H1 (cell line): Measurements from ENCODE around the gene ATG16L1. TPM values are rescaled to one million over a fixed set of nuclear protein-coding genes. Genes with fewer than 3 reads are reported as not detected.

Experiments used
- CTCF ChIA-PET: fragments of 300-600 bp; sonication (Branson Sonifier 250); formaldehyde crosslinking; loops from one replicate; lab custom pipeline; 2021; ENCODE audit not compliant: partially characterized antibody; lab: Charles Lee
- POLR2A ChIA-PET: fragments of 300-600 bp; sonication (Branson Sonifier 250); formaldehyde crosslinking; loops from one replicate; lab custom pipeline; 2021; ENCODE audit warnings: inconsistent platforms; ENCODE audit not compliant: partially characterized antibody; lab: Charles Lee
- DNase-seq, 2 experiments: peaks; one replicate each; pipeline versions ENCODE4 v3.0.0 to v3.0.0-alpha.2; 2010 to 2022; ENCODE audit warnings: low spot score in 2 of 2, low read depth in 1 of 2, mixed read lengths in 1 of 2
- FAIRE-seq: peaks from 2 replicates; lab custom pipeline; 2011; peaks lifted over from hg19 to GRCh38; lab: Jason Lieb, UNC
- H2AFZ ChIP-seq: 2 replicates; pipeline ENCODE4 v1.8.1; 2012; ENCODE audit warnings: low read length, inconsistent platforms
- H2AK5ac ChIP-seq: 2 replicates; pipeline ENCODE4 v1.6.1; 2013; ENCODE audit warnings: low read depth, low read length
- H2BK120ac ChIP-seq: replicated peaks from 2 replicates; pipeline ENCODE3; 2013; ENCODE audit warnings: low read depth, low read length, inconsistent platforms
- H2BK12ac ChIP-seq: 2 replicates; pipeline ENCODE4 v1.6.1; 2013; ENCODE audit warnings: low read depth, low read length
- H2BK15ac ChIP-seq: 2 replicates; pipeline ENCODE4 v1.6.1; 2013; ENCODE audit warnings: low read length
- H2BK20ac ChIP-seq: 2 replicates; pipeline ENCODE4 v1.6.1; 2013; ENCODE audit warnings: low read length
- H2BK5ac ChIP-seq: 2 replicates; pipeline ENCODE4 v1.6.1; 2013; ENCODE audit warnings: low read depth, low read length
- H3K14ac ChIP-seq: 2 replicates; pipeline ENCODE4 v1.6.1; 2013; ENCODE audit warnings: inconsistent platforms; ENCODE audit not compliant: insufficient read length
- H3K18ac ChIP-seq: 2 replicates; pipeline ENCODE4 v1.6.1; 2013; ENCODE audit warnings: low read length; ENCODE audit errors: extremely low read depth
- H3K23ac ChIP-seq: 2 replicates; pipeline ENCODE4 v1.6.1; 2013; ENCODE audit warnings: inconsistent platforms; ENCODE audit not compliant: insufficient read length
- H3K23me2 ChIP-seq: 2 replicates; pipeline ENCODE4 v1.6.1; 2013; ENCODE audit warnings: low read depth, low read length
- H3K27ac ChIP-seq: 2 replicates; pipeline ENCODE4 v1.6.1; 2011; ENCODE audit warnings: low read depth, low read length, inconsistent platforms
- H3K27me3 ChIP-seq, 4 experiments: replicated peaks in 1 of 4; 1 replicate in 1 of 4; 2 replicates in 3 of 4; pipeline versions ENCODE4 v1.6.1 to v1.8.1; 2011 to 2013; ENCODE audit warnings: low read length in 3 of 4, mild to moderate bottlenecking in 3 of 4, inconsistent platforms in 2 of 4, mixed read lengths in 2 of 4, moderate library complexity in 1 of 4; ENCODE audit not compliant: control insufficient read depth in 3 of 4, insufficient read depth in 3 of 4; ENCODE audit errors: extremely low read depth in 1 of 4
- H3K36me3 ChIP-seq, 4 experiments: 2 replicates each; pipeline versions ENCODE4 v1.6.1 to v1.8.1; 2011 to 2013; ENCODE audit warnings: mild to moderate bottlenecking in 4 of 4, low read length in 3 of 4, moderate library complexity in 2 of 4, control low read depth in 1 of 4, inconsistent platforms in 1 of 4; ENCODE audit not compliant: insufficient read depth in 4 of 4, control insufficient read depth in 2 of 4
- H3K4ac ChIP-seq: replicated peaks from 2 replicates; pipeline ENCODE3; 2013; ENCODE audit warnings: low read length, low read depth, mixed read lengths, inconsistent platforms; ENCODE audit not compliant: insufficient read length
- H3K4me1 ChIP-seq, 4 experiments: replicated peaks in 1 of 4; 1 replicate in 1 of 4; 2 replicates in 3 of 4; pipeline versions ENCODE4 v1.6.1 to v1.8.1; 2011 to 2013; ENCODE audit warnings: low read length in 3 of 4, inconsistent platforms in 2 of 4, mixed read lengths in 1 of 4; ENCODE audit not compliant: insufficient read depth in 4 of 4, control insufficient read depth in 3 of 4
- H3K4me2 ChIP-seq, 2 experiments: 2 replicates each; pipeline versions ENCODE4 v1.6.1 to v1.8.1; 2011 to 2013; ENCODE audit warnings: low read depth in 2 of 2, low read length in 2 of 2, control low read depth in 1 of 2, inconsistent platforms in 1 of 2, mild to moderate bottlenecking in 1 of 2; ENCODE audit not compliant: insufficient read depth in 1 of 2
- H3K4me3 ChIP-seq, 4 experiments: fragments of 200-600, 300-600 bp in 1 of 4; sonication (generic), shearing (Covaris generic), sonication (Bioruptor Twin) in 1 of 4; 2 replicates each; pipeline versions ENCODE4 v1.5.1 to v1.8.1; 2011 to 2016; ENCODE audit warnings: low read length in 4 of 4, low read depth in 3 of 4, control low read depth in 2 of 4, inconsistent platforms in 2 of 4, mild to moderate bottlenecking in 2 of 4, mixed read lengths in 1 of 4, moderate library complexity in 1 of 4; ENCODE audit not compliant: insufficient read depth in 2 of 4; ENCODE audit errors: extremely low read depth in 1 of 4
- H3K56ac ChIP-seq: replicated peaks from 2 replicates; pipeline ENCODE3; 2013; ENCODE audit warnings: low read depth, mild to moderate bottlenecking, mixed read lengths, low read length, inconsistent platforms; ENCODE audit not compliant: insufficient read length
- H3K79me1 ChIP-seq: 2 replicates; pipeline ENCODE4 v1.6.1; 2013; ENCODE audit warnings: low read depth, low read length, control low read depth
- H3K79me2 ChIP-seq, 2 experiments: 2 replicates each; pipeline versions ENCODE4 v1.6.1 to v1.8.1; 2012 to 2013; ENCODE audit warnings: low read length in 2 of 2, mild to moderate bottlenecking in 2 of 2, inconsistent platforms in 1 of 2; ENCODE audit not compliant: insufficient read depth in 2 of 2, control insufficient read depth in 1 of 2
- H3K9ac ChIP-seq, 4 experiments: replicated peaks in 1 of 4; 1 replicate in 1 of 4; 2 replicates in 3 of 4; pipeline versions ENCODE4 v1.6.1 to v1.8.1; 2011 to 2013; ENCODE audit warnings: low read depth in 3 of 4, low read length in 3 of 4, control low read depth in 2 of 4, mild to moderate bottlenecking in 2 of 4, moderate library complexity in 2 of 4, inconsistent platforms in 1 of 4; ENCODE audit errors: extremely low read depth in 1 of 4
- H3K9me3 ChIP-seq, 2 experiments: 2 replicates each; pipeline versions ENCODE4 v1.6.1 to v1.8.1; 2012 to 2013; ENCODE audit warnings: mild to moderate bottlenecking in 2 of 2, moderate library complexity in 2 of 2, control low read depth in 1 of 2, inconsistent platforms in 1 of 2, low read depth in 1 of 2, low read length in 1 of 2, mixed read lengths in 1 of 2; ENCODE audit not compliant: insufficient read depth in 2 of 2
- H4K20me1 ChIP-seq, 2 experiments: replicated peaks in 1 of 2; 2 replicates each; pipeline versions ENCODE3 to v1.8.1; 2011 to 2013; ENCODE audit warnings: inconsistent platforms in 2 of 2, low read length in 2 of 2, mild to moderate bottlenecking in 1 of 2; ENCODE audit not compliant: insufficient read depth in 2 of 2, control insufficient read depth in 1 of 2
- H4K5ac ChIP-seq: 2 replicates; pipeline ENCODE4 v1.6.1; 2013; ENCODE audit warnings: low read length, low read depth, mixed read lengths, inconsistent platforms; ENCODE audit not compliant: insufficient read length
- H4K8ac ChIP-seq: 2 replicates; pipeline ENCODE4 v1.8.0; 2013; ENCODE audit warnings: mild to moderate bottlenecking, moderate library complexity, low read length, inconsistent platforms; ENCODE audit not compliant: insufficient read depth; ENCODE audit errors: extremely low read depth
- H4K91ac ChIP-seq: replicated peaks from 2 replicates; pipeline ENCODE3; 2013; ENCODE audit warnings: low read length, mixed read lengths, inconsistent platforms; ENCODE audit not compliant: insufficient read length
- ATF2 ChIP-seq: IDR thresholded peaks from 2 replicates; pipeline ENCODE4 v1.6.1; 2012; ENCODE audit warnings: low read length, inconsistent platforms
- ATF3 ChIP-seq: IDR thresholded peaks from 2 replicates; pipeline ENCODE4 v1.6.1; 2011; ENCODE audit warnings: low read depth, mild to moderate bottlenecking, low read length; ENCODE audit not compliant: insufficient read depth
- BACH1 ChIP-seq: IDR thresholded peaks from 2 replicates; pipeline ENCODE4 v1.6.1; 2012; ENCODE audit warnings: low read length, improper control_type of control experiment
- CBX5 ChIP-seq: fragments of 300-800, 300-1000 bp; sonication (generic); IDR thresholded peaks from 2 replicates; pipeline ENCODE4 v1.7.1; 2016; ENCODE audit warnings: antibody characterized with exemption, low read length, low read depth
- CBX8 ChIP-seq: fragments of 300-800, 300-1000 bp; sonication (generic); IDR thresholded peaks from 2 replicates; pipeline ENCODE4 v1.7.1; 2016; ENCODE audit warnings: low read depth, low read length, borderline replicate concordance
- CHD2 ChIP-seq: IDR thresholded peaks from 2 replicates; pipeline ENCODE4 v1.6.1; 2012; ENCODE audit warnings: low read length, improper control_type of control experiment
- CREB1 ChIP-seq: IDR thresholded peaks from 2 replicates; pipeline ENCODE4 v1.6.1; 2012; ENCODE audit warnings: inconsistent platforms
- CTBP2 ChIP-seq: IDR thresholded peaks from 2 replicates; pipeline ENCODE4 v1.7.0; 2011; ENCODE audit warnings: borderline replicate concordance, mild to moderate bottlenecking, moderate library complexity, mixed read lengths, low read length; ENCODE audit not compliant: insufficient read depth, insufficient read length
- GABPA ChIP-seq: IDR thresholded peaks from 2 replicates; pipeline ENCODE4 v1.6.1; 2011; ENCODE audit warnings: mild to moderate bottlenecking, low read length, moderate library complexity, borderline replicate concordance; ENCODE audit not compliant: insufficient read depth
- KDM1A ChIP-seq: fragments of 200-600, 300-600 bp; sonication (generic); IDR thresholded peaks from 2 replicates; pipeline ENCODE4 v1.7.1; 2016; ENCODE audit warnings: mild to moderate bottlenecking, low read length, borderline replicate concordance
- POLR2A ChIP-seq, 2 experiments: IDR thresholded peaks; 1 replicate in 1 of 2; 2 replicates in 1 of 2; pipeline ENCODE4 v1.6.1; 2011; ENCODE audit warnings: low read depth in 2 of 2, low read length in 2 of 2, mild to moderate bottlenecking in 2 of 2; ENCODE audit errors: control extremely low read depth in 1 of 2
- RAD21 ChIP-seq, 2 experiments: IDR thresholded peaks in 1 of 2; conservative IDR thresholded peaks in 1 of 2; 2 replicates each; pipeline ENCODE4 v1.6.1; 2011; ENCODE audit warnings: low read depth in 2 of 2, low read length in 2 of 2, improper control_type of control experiment in 1 of 2, inconsistent platforms in 1 of 2, mild to moderate bottlenecking in 1 of 2, moderate library complexity in 1 of 2
- SP4 ChIP-seq: IDR thresholded peaks from 2 replicates; pipeline ENCODE4 v1.6.1; 2012; ENCODE audit warnings: low read length, inconsistent platforms
- WGBS, 2 experiments: shearing (Covaris generic) in 1 of 2; methylation state at CpG; one replicate each; pipeline versions ENCODE4 v1.1.6 to v1.1.7; 2013 to 2015; ENCODE audit warnings: low lambda C conversion rate in 2 of 2, mixed read lengths in 2 of 2, inconsistent platforms in 1 of 2, low coverage in 1 of 2, missing lambda C conversion rate in 1 of 2; ENCODE audit not compliant: insufficient replicate concordance in 2 of 2, insufficient coverage in 1 of 2, insufficient read length in 1 of 2; ENCODE audit errors: extremely low coverage in 1 of 2, missing lambda C conversion rate in 1 of 2; 5-methylcytosine and 5-hydroxymethylcytosine counted together
- polyA plus RNA-seq, 7 experiments: library from polyadenylated mRNA; depleted of rRNA in 3 of 7; stranded (reverse) in 5 of 7; unstranded in 2 of 7; fragments of >200 nt in 5 of 7; fragments of 200-250 nt in 2 of 7; gene quantifications; 1 replicate in 5 of 7; 2 replicates in 1 of 7; 4 replicates in 1 of 7; pipeline versions ENCODE4 v1.2.1 to v1.2.3, GENCODE V29; 2011 to 2013; ENCODE audit warnings: missing spikeins in 2 of 7, mixed read lengths in 2 of 7
- total RNA-seq: library from RNA; stranded (reverse); fragmentation: NEBNext Ultra II Directional; extraction: Animal tissue kit (Norgen Biotek cat#: 25700); gene quantifications from 2 replicates; pipeline ENCODE4 v1.2.1, GENCODE V29; 2021

ATG16L1 gene
- total and polyA plus RNA-seq, 2 of the 8 experiments (the other 6 are each of a cell fraction or from before 2014, with no cell fraction given) = 18.3 to 31.0 TPM

GRCh38 chr2:233271693-233272092, 20.2 kb downstream of the ATG16L1 start:
- Histone ChIP-seq H3K27ac (no peak overlapping the region), H3K9me3 (no peaks in the 10 kb centered on the region), H3K56ac (no peak overlapping the region), H3K4me2 (no peak overlapping the region), H2AFZ (no peak overlapping the region), H3K23ac (no peak overlapping the region), H4K5ac (no peak overlapping the region), H3K79me2 (no peaks in the 10 kb centered on the region), H3K27me3 (no peaks in the 10 kb centered on the region), H2BK20ac (no peak overlapping the region), H3K23me2 (no peaks in the 10 kb centered on the region), H4K8ac (no peak overlapping the region), H3K9ac (no peak overlapping the region), H4K20me1 (peaks cover 0 to 9% of the 10 kb centered on the region in 2 experiments), H2BK12ac (no peak overlapping the region), H4K91ac (no peak overlapping the region), H3K4me1 (no peaks in the 10 kb centered on the region), H3K36me3 (peaks cover 29 to 83% (median 67%) of the 10 kb centered on the region in 4 experiments), H3K18ac (no peak overlapping the region), H2BK5ac (no peak overlapping the region), H2AK5ac (no peak overlapping the region), H3K14ac (no peak overlapping the region), H3K79me1 (no peaks in the 10 kb centered on the region; the same call in 1 of the 2 replicates), H3K4ac (no peak overlapping the region), H2BK15ac (no peak overlapping the region), H3K4me3 (no peak overlapping the region), H2BK120ac (no peak overlapping the region)
- FAIRE-seq (no peak), DNase-seq (no peak)
- WGBS, 2 experiments = 93% methylated on average over 2 of the region's 2 CpGs; no CpG with 5 or more reads in 1 of the 2 experiments
- CTCF ChIA-PET = no interaction called here
- POLR2A ChIA-PET = no interaction called here
- TF ChIP-seq BACH1 = no peak
- TF ChIP-seq POLR2A (IDR thresholded peaks at IDR 0.05; ENCODE audit: control extremely low read depth in 1 of 2, low read depth in 2 of 2, low read length in 2 of 2) = no peak
- TF ChIP-seq CBX5 = no peak
- TF ChIP-seq CHD2 = no peak
- TF ChIP-seq KDM1A = no peak
- no peak for TF ChIP-seq RAD21 (IDR thresholded peaks at IDR 0.05 in 1 of 2, conservative IDR thresholded peaks at IDR 0.05 in 1 of 2; ENCODE audit: low read depth in 2 of 2, low read length in 2 of 2)
- TF ChIP-seq SP4 = no peak
- TF ChIP-seq CREB1 = no peak
- no peak for TF ChIP-seq GABPA
- TF ChIP-seq CBX8 = no peak
- TF ChIP-seq ATF3 = no peak
- no peak for TF ChIP-seq ATF2
- no peak for TF ChIP-seq CTBP2
